Activated CD4-positive, alpha-beta T cell treated with anti-CD3 and anti-CD28 coated beads for 36 hours (primary cell): ENCODE results near the gene NRXN3. TPM values are rescaled to one million over a fixed set of nuclear protein-coding genes. Genes with fewer than 3 reads are reported as not detected.

Source experiments
- ATAC-seq: fragments of 200-7000 bp; cut with Tn5 transposase; one replicate; pipeline ENCODE4 v1.10.0; 2021; ENCODE audit warnings: mild to moderate bottlenecking, moderate library complexity
- CTCF ChIA-PET: fragments of 350-600 bp; sonication (Branson Sonifier 250); formaldehyde crosslinking; loops from one replicate; lab custom pipeline; 2021; ENCODE audit warnings: antibody characterized with exemption; lab: Charles Lee
- POLR2A ChIA-PET: fragments of 350-600 bp; sonication (Branson Sonifier 250); formaldehyde crosslinking; loops from one replicate; lab custom pipeline; 2021; ENCODE audit warnings: antibody characterized with exemption, inconsistent platforms; lab: Charles Lee
- DNase-seq: peaks from one replicate; pipeline ENCODE4 v3.0.0-alpha.2; 2020
- H3K27ac Mint-ChIP-seq: one replicate; pipeline ENCODE4 v1.8.0; 2021; ENCODE audit warnings: mixed read lengths
- H3K27me3 Mint-ChIP-seq: one replicate; pipeline ENCODE4 v1.8.0; 2021; ENCODE audit warnings: mixed read lengths
- H3K36me3 Mint-ChIP-seq: one replicate; pipeline ENCODE4 v1.8.0; 2021; ENCODE audit warnings: low read depth, mixed read lengths
- H3K4me1 Mint-ChIP-seq: one replicate; pipeline ENCODE4 v1.8.0; 2021; ENCODE audit warnings: mixed read lengths
- H3K4me3 Mint-ChIP-seq: one replicate; pipeline ENCODE4 v1.8.0; 2021; ENCODE audit warnings: mild to moderate bottlenecking, moderate library complexity, mixed read lengths
- H3K9me3 Mint-ChIP-seq: one replicate; pipeline ENCODE4 v1.8.0; 2021; ENCODE audit warnings: low read depth, mixed read lengths
- intact Hi-C, 2 experiments: fragments of 100-400 bp; cut with DNase I in 1 of 2; cut with micrococcal nuclease in 1 of 2; formaldehyde crosslinking; loops; one replicate each; pipeline versions ENCODE4 v1.14.2 to v1.15.1; 2022 to 2024; cut with DNase I, micrococcal nuclease
- total RNA-seq, 2 experiments: library from RNA; stranded (reverse); gene quantifications; one replicate each; pipeline ENCODE4 v1.2.3, GENCODE V29; 2021

Gene NRXN3
- total RNA-seq, 2 experiments from 2014 or later = not detected

GRCh38 chr14:78325911-78326310 lies 155.7 kb downstream of the NRXN3 start:
- Mint-ChIP-seq H3K4me1 (no peaks in the 10 kb centered on the region), H3K27ac (no peak overlapping the region), H3K36me3 (no peaks in the 10 kb centered on the region), H3K9me3 (no peaks in the 10 kb centered on the region), H3K4me3 (no peak overlapping the region), H3K27me3 (peaks cover 16% of the 10 kb centered on the region)
- intact Hi-C loops = no loop called here
- ATAC-seq = no peak
- ChIA-PET POLR2A (no interaction called here), CTCF (no interaction called here)
- DNase-seq = no peak

- Mint-ChIP-seq H3K4me1 (no peaks in the 10 kb centered on the region), H3K9me3 (no peaks in the 10 kb centered on the region), H3K36me3 (no peaks in the 10 kb centered on the region), H3K27me3 (peaks cover 5% of the 10 kb centered on the region), H3K27ac (no peak overlapping the region), H3K4me3 (no peak overlapping the region)
- ChIA-PET CTCF (interaction anchor here (0.6 kb wide), 1 partner anchor 1176 kb away, joined by 3 read pairs; no protein-coding TSS in a partner anchor), POLR2A (no interaction called here)
- no peak for ATAC-seq
- no peak for DNase-seq
- intact Hi-C loops = no loop called here
Observed at GRCh38 chr14:78327426-78328221, 157.5 kb downstream of the NRXN3 start.

DNA sequence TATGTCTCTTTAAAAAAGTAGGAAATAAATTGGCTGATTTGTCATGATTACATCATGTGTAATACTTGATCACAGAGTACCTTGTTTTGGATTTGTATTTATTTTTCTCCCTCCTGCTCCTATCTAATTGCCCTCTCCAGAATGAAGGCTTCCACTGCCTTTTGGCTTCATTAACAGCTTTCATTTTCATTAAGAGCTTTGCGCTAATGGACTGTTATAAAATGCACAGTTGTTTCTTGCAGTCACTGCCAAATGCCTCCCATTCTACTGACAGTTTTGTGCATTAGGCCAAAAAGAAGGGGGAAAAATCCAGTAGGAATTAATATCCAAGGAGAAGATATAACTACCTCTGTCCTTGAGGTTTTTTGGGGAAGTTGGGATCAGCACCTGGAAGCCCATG lies 159.2 kb downstream of the NRXN3 start:
- intact Hi-C loops = no loop called here
- DNase-seq = no peak
- ChIA-PET CTCF (no interaction called here), POLR2A (no interaction called here)
- H3K36me3 Mint-ChIP-seq = no peaks in the 10 kb centered on the region
- H3K9me3 Mint-ChIP-seq = no peaks in the 10 kb centered on the region
- H3K4me1 Mint-ChIP-seq = no peaks in the 10 kb centered on the region
- H3K27me3 Mint-ChIP-seq = peaks cover 10% of the 10 kb centered on the region
- no peak for ATAC-seq
- H3K4me3 Mint-ChIP-seq = no peak overlapping the region
- H3K27ac Mint-ChIP-seq = no peak overlapping the region

DNA sequence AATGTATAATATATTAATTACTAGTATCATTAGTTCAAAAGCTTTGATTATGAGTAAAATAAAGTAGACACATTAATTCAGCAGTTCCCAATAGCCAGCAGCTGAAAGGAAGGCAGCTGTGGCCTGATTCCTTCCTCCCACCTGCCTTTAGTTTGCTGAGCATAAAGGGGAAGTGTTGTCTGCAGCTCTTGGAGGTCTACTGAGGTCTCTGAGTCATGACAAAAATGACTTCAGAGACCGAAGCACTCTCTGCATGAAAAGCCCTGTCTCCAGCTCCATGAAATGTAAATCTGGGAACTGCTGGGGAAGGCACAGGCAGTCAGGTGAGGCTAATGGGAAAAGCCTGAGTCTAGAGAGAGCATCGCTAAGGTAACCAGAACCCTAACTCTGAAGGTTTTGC lies 165.4 kb downstream of the NRXN3 start:
- Mint-ChIP-seq H3K4me3 (no peak overlapping the region), H3K27me3 (peaks cover 12% of the 10 kb centered on the region), H3K4me1 (no peaks in the 10 kb centered on the region), H3K36me3 (no peaks in the 10 kb centered on the region), H3K27ac (no peak overlapping the region), H3K9me3 (no peaks in the 10 kb centered on the region)
- POLR2A ChIA-PET = no interaction called here
- ATAC-seq = no peak
- intact Hi-C loops = no loop called here
- DNase-seq = no peak
- CTCF ChIA-PET = interaction anchor here (0.8 kb wide), 1 partner anchor 852 kb away, joined by 3 read pairs; no protein-coding TSS in a partner anchor

- POLR2A ChIA-PET = no interaction called here
- H3K9me3 Mint-ChIP-seq = no peaks in the 10 kb centered on the region
- H3K4me3 Mint-ChIP-seq = no peak overlapping the region
- CTCF ChIA-PET = no interaction called here
- DNase-seq = no peak
- H3K4me1 Mint-ChIP-seq = no peaks in the 10 kb centered on the region
- no peak for ATAC-seq
- peaks cover 3% of the 10 kb centered on the region for H3K27me3 Mint-ChIP-seq
- no peaks in the 10 kb centered on the region for H3K36me3 Mint-ChIP-seq
- intact Hi-C loops = no loop called here
- H3K27ac Mint-ChIP-seq = no peak overlapping the region
Observed at GRCh38 chr14:78340250-78340649, 170.1 kb downstream of the NRXN3 start.

DNA sequence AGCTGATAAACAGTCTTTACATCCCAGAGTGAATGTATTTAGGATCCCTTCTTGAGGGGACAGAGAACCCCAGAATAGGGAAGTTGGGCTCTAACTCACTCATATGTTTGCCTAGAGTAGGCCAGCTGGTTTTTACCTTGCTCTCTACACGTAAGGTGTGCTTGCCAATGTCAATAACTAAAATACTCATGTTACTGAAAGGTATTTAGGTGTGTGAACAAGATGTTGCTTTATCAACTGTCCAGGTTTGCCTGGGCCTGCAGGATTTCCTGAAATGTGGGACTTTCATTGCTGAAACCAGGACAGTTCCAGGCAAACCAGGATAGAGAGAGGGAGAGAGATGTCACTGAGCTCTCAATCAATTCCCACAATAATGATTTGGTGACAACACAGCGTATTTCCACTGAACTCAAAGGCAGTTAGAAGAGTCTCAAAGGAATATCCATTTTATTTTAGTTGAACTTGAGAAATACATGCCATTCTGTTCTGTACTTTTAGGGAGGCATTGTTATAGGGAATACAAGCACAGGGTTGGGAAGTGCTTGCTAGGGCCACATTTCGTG lies 171.7 kb downstream of the NRXN3 start:
- no peak for DNase-seq
- Mint-ChIP-seq H3K4me3 (no peak overlapping the region), H3K4me1 (no peaks in the 10 kb centered on the region), H3K27ac (no peak overlapping the region), H3K9me3 (no peaks in the 10 kb centered on the region), H3K36me3 (no peaks in the 10 kb centered on the region), H3K27me3 (peaks cover 5% of the 10 kb centered on the region)
- ATAC-seq = no peak
- ChIA-PET POLR2A (no interaction called here), CTCF (no interaction called here)
- intact Hi-C loops = no loop called here

DNA sequence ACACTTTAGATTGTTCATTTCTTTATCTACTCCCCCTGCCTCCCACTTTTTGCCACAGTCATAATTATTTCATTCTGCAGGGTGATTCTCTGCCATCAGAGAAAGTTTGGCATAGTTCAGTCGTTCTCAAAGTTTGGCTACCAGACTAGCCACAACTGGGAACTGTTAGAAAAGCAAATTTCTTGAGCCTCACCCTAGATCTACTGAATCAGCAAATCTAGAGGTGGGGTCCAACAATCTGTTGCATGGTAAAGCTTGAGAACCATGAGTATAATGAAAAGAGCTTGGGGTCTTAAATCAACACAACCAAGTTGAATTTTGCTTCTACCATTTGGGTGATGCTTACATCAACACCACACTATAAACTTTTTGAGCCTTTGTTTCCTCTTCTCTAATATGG lies 172.7 kb downstream of the NRXN3 start:
- no peaks in the 10 kb centered on the region for H3K4me1 Mint-ChIP-seq
- DNase-seq (no peak), ATAC-seq (no peak)
- no peak overlapping the region for H3K4me3 Mint-ChIP-seq
- ChIA-PET POLR2A (no interaction called here), CTCF (interaction anchor here (1.2 kb wide), 1 partner anchor 256 kb away, joined by 4 read pairs; no protein-coding TSS in a partner anchor)
- H3K27me3 Mint-ChIP-seq = peaks cover 5% of the 10 kb centered on the region
- no peaks in the 10 kb centered on the region for H3K36me3 Mint-ChIP-seq
- intact Hi-C loops = no loop called here
- no peaks in the 10 kb centered on the region for H3K9me3 Mint-ChIP-seq
- no peak overlapping the region for H3K27ac Mint-ChIP-seq

DNA sequence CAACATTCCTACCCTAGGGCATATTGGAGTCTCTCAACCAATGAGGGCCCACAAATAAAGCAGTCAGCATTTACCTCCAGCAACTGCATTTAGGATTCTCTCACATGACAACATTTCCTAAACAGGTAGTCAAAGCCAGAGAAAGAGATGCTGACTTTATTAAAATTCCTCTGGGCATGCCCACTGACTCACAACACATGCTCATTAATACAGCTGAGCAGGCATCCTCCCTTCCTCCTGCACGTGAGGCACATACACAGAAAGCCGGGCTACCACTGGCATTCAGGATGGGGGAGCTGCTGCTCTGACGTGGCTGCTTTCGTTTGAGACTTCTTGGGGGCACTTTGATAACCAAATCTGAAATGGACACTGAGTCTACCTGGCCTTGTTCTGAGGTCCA lies 174.1 kb downstream of the NRXN3 start:
- Mint-ChIP-seq H3K27ac (no peak overlapping the region), H3K36me3 (no peaks in the 10 kb centered on the region), H3K9me3 (no peaks in the 10 kb centered on the region), H3K4me1 (no peaks in the 10 kb centered on the region), H3K4me3 (no peak overlapping the region), H3K27me3 (peaks cover 4% of the 10 kb centered on the region)
- CTCF ChIA-PET = interaction anchor here (1.2 kb wide), 1 partner anchor 255 kb away, joined by 4 read pairs; no protein-coding TSS in a partner anchor
- intact Hi-C loops = no loop called here
- DNase-seq = no peak
- POLR2A ChIA-PET = no interaction called here
- no peak for ATAC-seq

DNA sequence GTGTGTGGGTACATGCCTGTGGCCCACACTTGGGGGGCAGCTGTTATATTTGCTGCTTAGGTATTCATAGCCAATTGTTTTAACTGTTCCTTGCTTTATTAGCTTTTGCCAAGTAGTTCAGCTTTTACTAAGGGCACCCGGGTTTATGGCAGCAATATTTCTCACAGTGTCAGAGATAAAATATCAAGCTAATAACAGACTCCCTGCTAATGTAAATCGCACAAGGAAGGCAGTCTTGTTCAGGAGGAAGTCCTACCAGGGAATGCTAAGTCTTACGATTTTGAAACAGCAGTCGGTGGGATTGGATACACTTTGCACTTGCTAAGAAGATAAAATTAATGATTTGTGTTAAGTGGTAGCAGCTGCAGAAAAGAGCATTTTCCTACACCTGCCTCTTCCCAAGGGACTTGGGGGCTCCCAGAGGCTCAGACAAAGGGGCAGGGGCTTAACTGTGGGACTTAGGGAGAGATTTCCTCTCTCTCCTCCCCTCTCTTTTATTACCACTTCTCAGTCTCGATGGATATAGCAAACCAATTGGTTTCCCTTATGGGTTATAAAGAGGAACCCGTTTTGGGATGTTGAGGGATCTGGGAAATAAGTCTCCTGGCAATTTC lies 175.1 kb downstream of the NRXN3 start:
- POLR2A ChIA-PET = interaction anchor here (0.7 kb wide), 1 partner anchor 155 kb away, joined by 4 read pairs; no protein-coding TSS in a partner anchor
- intact Hi-C loops = no loop called here
- no peaks in the 10 kb centered on the region for H3K36me3 Mint-ChIP-seq
- H3K4me1 Mint-ChIP-seq = no peaks in the 10 kb centered on the region
- CTCF ChIA-PET = interaction anchor here (0.5 kb wide), 1 partner anchor 174 kb away, joined by 3 read pairs; no protein-coding TSS in a partner anchor
- H3K27me3 Mint-ChIP-seq = peaks cover 3% of the 10 kb centered on the region
- H3K9me3 Mint-ChIP-seq = no peaks in the 10 kb centered on the region
- DNase-seq (no peak), ATAC-seq (no peak)
- no peak overlapping the region for H3K27ac Mint-ChIP-seq
- no peak overlapping the region for H3K4me3 Mint-ChIP-seq

GRCh38 chr14:78346747-78347146 lies 176.6 kb downstream of the NRXN3 start:
- intact Hi-C loops = no loop called here
- POLR2A ChIA-PET = no interaction called here
- Mint-ChIP-seq H3K9me3 (no peaks in the 10 kb centered on the region), H3K4me1 (no peaks in the 10 kb centered on the region), H3K4me3 (no peak overlapping the region), H3K36me3 (no peaks in the 10 kb centered on the region), H3K27me3 (peaks cover 3% of the 10 kb centered on the region), H3K27ac (no peak overlapping the region)
- CTCF ChIA-PET = no interaction called here
- no peak for ATAC-seq
- DNase-seq = no peak

DNA sequence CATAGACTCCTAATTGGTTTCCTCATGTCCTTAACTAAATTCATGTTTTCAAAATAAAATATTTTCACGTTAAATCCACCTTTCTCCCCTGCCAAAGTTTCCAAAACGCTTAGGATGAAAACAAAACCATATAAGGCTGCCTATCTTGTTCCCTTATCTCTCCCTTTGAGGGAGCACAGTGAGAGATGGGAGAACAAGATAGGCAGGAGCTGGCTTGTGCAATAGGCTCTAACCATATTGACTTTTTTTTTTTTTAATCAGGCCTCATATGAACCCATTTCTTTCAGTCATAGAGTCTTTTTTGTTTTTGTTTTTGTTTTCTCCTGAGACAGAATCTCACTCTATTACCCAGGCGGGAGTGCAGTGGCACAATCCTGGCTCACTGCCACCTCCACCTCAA lies 184.9 kb downstream of the NRXN3 start:
- ATAC-seq (no peak), DNase-seq (no peak)
- H3K4me1 Mint-ChIP-seq = no peaks in the 10 kb centered on the region
- ChIA-PET POLR2A (no interaction called here), CTCF (no interaction called here)
- no peaks in the 10 kb centered on the region for H3K9me3 Mint-ChIP-seq
- no peak overlapping the region for H3K27ac Mint-ChIP-seq
- H3K36me3 Mint-ChIP-seq = no peaks in the 10 kb centered on the region
- peaks cover 6% of the 10 kb centered on the region for H3K27me3 Mint-ChIP-seq
- intact Hi-C loops = no loop called here
- H3K4me3 Mint-ChIP-seq = no peak overlapping the region

DNA sequence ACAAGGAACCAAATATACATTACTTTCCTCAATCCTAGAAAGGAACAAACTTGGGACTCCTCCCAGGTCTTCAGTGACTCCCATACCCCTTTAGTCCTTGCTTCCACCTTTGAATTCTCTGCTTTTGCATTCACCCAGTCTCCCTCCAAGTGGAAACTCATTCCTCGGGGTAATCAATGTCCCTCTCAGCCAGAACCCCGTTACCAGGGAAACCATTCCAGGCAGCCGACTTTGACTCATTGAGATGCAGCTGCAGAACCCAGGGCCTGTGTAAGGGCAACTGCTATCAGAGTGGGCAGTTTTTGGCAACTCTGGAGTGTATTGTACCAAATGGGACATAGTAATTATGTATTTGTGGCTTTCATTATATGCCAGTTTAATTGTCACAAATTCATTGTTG lies 186.2 kb downstream of the NRXN3 start:
- ATAC-seq = no peak
- DNase-seq = no peak
- no peak overlapping the region for H3K4me3 Mint-ChIP-seq
- H3K4me1 Mint-ChIP-seq = no peaks in the 10 kb centered on the region
- CTCF ChIA-PET = no interaction called here
- no peaks in the 10 kb centered on the region for H3K36me3 Mint-ChIP-seq
- POLR2A ChIA-PET = no interaction called here
- no peak overlapping the region for H3K27ac Mint-ChIP-seq
- no peaks in the 10 kb centered on the region for H3K9me3 Mint-ChIP-seq
- intact Hi-C loops = no loop called here
- peaks cover 6% of the 10 kb centered on the region for H3K27me3 Mint-ChIP-seq
